ENCODE measurements around the gene PDE6H. TPM values are rescaled to one million over a fixed set of nuclear protein-coding genes. Genes with fewer than 3 reads are reported as not detected.

PDE6H gene
- total and polyA plus RNA-seq, 4 donors = not detected

- 85% methylated on average over 1 of the region's 1 CpG for WGBS
- Histone ChIP-seq H3K36me3 (ENCODE audit: control insufficient read depth in 4 of 4, insufficient read depth in 3 of 4, low read depth in 1 of 4, low read length in 3 of 4) (no peaks in the 10 kb centered on the region), H3K27me3 (ENCODE audit: control insufficient read depth in 4 of 4, insufficient read depth in 4 of 4, low read length in 3 of 4) (no peaks in the 10 kb centered on the region), H3K9ac (ENCODE audit: low read depth in 1 of 2, low read length in 2 of 2) (peak overlapping the region in 1 of 2 donors; percentile 19), H3K4me1 (ENCODE audit: control insufficient read depth in 4 of 4, insufficient read depth in 4 of 4, low read length in 3 of 4) (peaks cover 0 to 8% (median 3%) of the 10 kb centered on the region in 4 donors), H3K4me3 (ENCODE audit: low read depth in 1 of 3, low read length in 3 of 3) (no peak overlapping the region), H3K27ac (ENCODE audit: low read depth in 1 of 2, low read length in 2 of 2) (peak overlapping the region; percentile 38 to 71), H3K9me3 (ENCODE audit: control insufficient read depth in 4 of 4, low read length in 3 of 4) (no peaks in the 10 kb centered on the region)
- TF ChIP-seq FOXA2 (IDR thresholded peaks at IDR 0.05) = no peak
- no peak for TF ChIP-seq TAF1 (conservative IDR thresholded peaks at IDR 0.05)
- no peak for TF ChIP-seq RXRA (IDR thresholded peaks at IDR 0.05)
- no peak for TF ChIP-seq FOXA1 (IDR thresholded peaks at IDR 0.05)
- no peak for TF ChIP-seq SP1 (IDR thresholded peaks at IDR 0.05)
- TF ChIP-seq NR2F2 (IDR thresholded peaks at IDR 0.05) = no peak
- TF ChIP-seq MAX (IDR thresholded peaks at IDR 0.05) = no peak
- no peak for TF ChIP-seq JUND (IDR thresholded peaks at IDR 0.05)
- no peak for TF ChIP-seq ZBTB33 (IDR thresholded peaks at IDR 0.05)
- no peak for TF ChIP-seq REST (IDR thresholded peaks at IDR 0.05)
- TF ChIP-seq EGR1 (IDR thresholded peaks at IDR 0.05; ENCODE audit: low read depth in 2 of 2) = no peak
- TF ChIP-seq ATF3 (IDR thresholded peaks at IDR 0.05) = no peak
- TF ChIP-seq GABPA (IDR thresholded peaks at IDR 0.05 in 1 of 2, conservative IDR thresholded peaks at IDR 0.05 in 1 of 2) = no peak
- TF ChIP-seq RAD21 (IDR thresholded peaks at IDR 0.05) = no peak
- TF ChIP-seq HNF4A (conservative IDR thresholded peaks at IDR 0.05) = no peak
- TF ChIP-seq YY1 (IDR thresholded peaks at IDR 0.05) = no peak
- no peak for TF ChIP-seq HNF4G (IDR thresholded peaks at IDR 0.05)
- TF ChIP-seq CTCF (IDR thresholded peaks at IDR 0.05; ENCODE audit: low read depth, low read length, missing input control) = no peak
- DNase-seq (ENCODE audit: low spot score) = no peak
These were observed 19.1 kb upstream of the PDE6H start for GRCh38 chr12:14953752-14954151.

Measured in liver (tissue), 9 donors.